Ovary (tissue), 9 donors: ENCODE results near the gene GRIK4. TPM values are rescaled to one million over a fixed set of nuclear protein-coding genes. Genes with fewer than 3 reads are reported as not detected.

Experiments
- DNase-seq, 5 donors: peaks; one replicate each; pipeline ENCODE4 v3.0.0-alpha.2; 2019 to 2020
- H3K27ac ChIP-seq, 2 donors: fragments of 200-600 bp; one replicate each; pipeline versions ENCODE4 v1.5.1 to v1.8.0; 2019 to 2022
- H3K27me3 ChIP-seq: fragments of 200-600 bp; one replicate; pipeline ENCODE4 v1.8.0; 2022
- H3K36me3 ChIP-seq: fragments of 200-600 bp; sonication (generic); one replicate; pipeline ENCODE4 v1.5.1; 2019
- H3K4me1 ChIP-seq: one replicate; pipeline ENCODE4 v1.8.1; 2013; ENCODE audit warnings: mild to moderate bottlenecking, moderate library complexity; ENCODE audit not compliant: insufficient read depth
- H3K4me3 ChIP-seq: fragments of 200-600 bp; sonication (generic); one replicate; pipeline ENCODE4 v1.5.1; 2017
- H3K9me3 ChIP-seq, 2 donors: fragments of 200-600 bp in 1 of 2; sonication (generic) in 1 of 2; one replicate each; pipeline versions ENCODE4 v1.5.1 to v1.8.1; 2013 to 2019; ENCODE audit warnings: mild to moderate bottlenecking in 1 of 2, moderate library complexity in 1 of 2
- EP300 ChIP-seq: sonication (generic); formaldehyde crosslinking; IDR thresholded peaks from one replicate; pipeline ENCODE4 v1.6.1; 2017; ENCODE audit warnings: antibody characterized with exemption
- POLR2A ChIP-seq: fragments of 450-650 bp; IDR thresholded peaks from one replicate; pipeline ENCODE4 v1.6.1; 2017; ENCODE audit warnings: antibody characterized with exemption, mild to moderate bottlenecking, moderate library complexity
- WGBS, 3 donors: extraction: QIAGEN DNeasy Blood & Tissue Kit in 1 of 3; methylation state at CpG; one replicate each; pipeline versions ENCODE4 v1.1.5 to v1.1.7; 2013 to 2017; 5-methylcytosine and 5-hydroxymethylcytosine counted together
- intact Hi-C, 4 donors: fragments of 100-400 bp; cut with DNase I; formaldehyde crosslinking; loops; one replicate each; pipeline versions ENCODE4 v1.11.0 to v1.15.1; 2022 to 2023
- polyA plus RNA-seq, 2 donors: library from polyadenylated mRNA; stranded (reverse); fragments of 200-250 nt in 1 of 2; fragments of 350-450 nt in 1 of 2; fragmentation: Illumina TruSeq in 1 of 2; extraction: RNeasy Lipid Tissue Mini Kit (QIAGEN cat#74804) in 1 of 2; gene quantifications; one replicate each; pipeline ENCODE4 v1.2.3, GENCODE V29; 2013 to 2014
- total RNA-seq, 7 donors: library from RNA; depleted of rRNA in 2 of 7; stranded (reverse); fragments of >200 nt in 2 of 7; fragmentation: NEBNext Ultra II Directional in 3 of 7; extraction: Animal tissue kit (Norgen Biotek cat#: 25700) in 3 of 7; gene quantifications; one replicate each; pipeline versions ENCODE4 v1.1.0 to v1.2.4, GENCODE V29; 2016 to 2023
- TF ChIP-seq, protein P1 (sequence below), 3 donors: fragments of 450-650 bp in 2 of 3; fragments of 200-600 bp in 1 of 3; IDR thresholded peaks; one replicate each; pipeline versions ENCODE4 v1.5.1 to v1.8.0; 2016 to 2022; ENCODE audit warnings: antibody characterized with exemption in 3 of 3, mild to moderate bottlenecking in 1 of 3
- donor health status: DM: no; HTN: no; CAD: no; lungs with moderate emphysema.
- donor health status: DM: no; HTN: no; CAD: no.
- donor health status: Bipolar disorder and iron deficiency.
- donor health status: DM: yes; HTN: yes; CAD: no.
- donor health status: DM: no; HTN: no; CAD: no.
- donor health status: DM: yes; HTN: yes; CAD: no.

Gene GRIK4
- total and polyA plus RNA-seq, 9 donors, result 1.3 to 13.4 (median 2.3) TPM

DNA sequence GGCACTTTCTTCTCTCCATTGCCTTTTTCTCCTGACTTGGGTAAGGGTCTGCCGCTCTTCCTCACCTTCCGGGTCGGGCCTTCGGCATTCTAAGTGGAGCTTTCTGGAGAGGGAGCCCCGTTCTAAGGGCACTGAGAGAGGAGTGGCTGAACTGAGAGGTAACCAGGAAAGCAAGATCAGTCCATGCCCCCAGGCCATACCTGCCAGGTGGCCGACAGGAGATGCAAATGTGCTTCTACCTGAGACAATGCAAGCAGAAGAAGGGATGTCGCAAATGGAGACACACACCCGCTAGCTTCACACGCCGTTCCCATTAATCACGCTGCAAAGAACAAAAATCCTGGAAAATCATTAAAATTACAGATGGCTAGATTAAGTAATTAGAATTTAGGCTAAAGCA is 356.0 kb downstream of the GRIK4 start:
- H3K27ac ChIP-seq, result no peak overlapping the region
- 85 to 88% (median 87%) methylated on average over 11 of the region's 11 CpGs for WGBS, 3 donors
- no peak overlapping the region for H3K4me3 ChIP-seq
- H3K36me3 ChIP-seq, result no peaks in the 10 kb centered on the region
- H3K27me3 ChIP-seq, result no peaks in the 10 kb centered on the region
- intact Hi-C loops, result no loop called here
- no peaks in the 10 kb centered on the region for H3K4me1 ChIP-seq
- no peak for DNase-seq
- H3K9me3 ChIP-seq, result no peaks in the 10 kb centered on the region
- TF ChIP-seq, protein P1, sequence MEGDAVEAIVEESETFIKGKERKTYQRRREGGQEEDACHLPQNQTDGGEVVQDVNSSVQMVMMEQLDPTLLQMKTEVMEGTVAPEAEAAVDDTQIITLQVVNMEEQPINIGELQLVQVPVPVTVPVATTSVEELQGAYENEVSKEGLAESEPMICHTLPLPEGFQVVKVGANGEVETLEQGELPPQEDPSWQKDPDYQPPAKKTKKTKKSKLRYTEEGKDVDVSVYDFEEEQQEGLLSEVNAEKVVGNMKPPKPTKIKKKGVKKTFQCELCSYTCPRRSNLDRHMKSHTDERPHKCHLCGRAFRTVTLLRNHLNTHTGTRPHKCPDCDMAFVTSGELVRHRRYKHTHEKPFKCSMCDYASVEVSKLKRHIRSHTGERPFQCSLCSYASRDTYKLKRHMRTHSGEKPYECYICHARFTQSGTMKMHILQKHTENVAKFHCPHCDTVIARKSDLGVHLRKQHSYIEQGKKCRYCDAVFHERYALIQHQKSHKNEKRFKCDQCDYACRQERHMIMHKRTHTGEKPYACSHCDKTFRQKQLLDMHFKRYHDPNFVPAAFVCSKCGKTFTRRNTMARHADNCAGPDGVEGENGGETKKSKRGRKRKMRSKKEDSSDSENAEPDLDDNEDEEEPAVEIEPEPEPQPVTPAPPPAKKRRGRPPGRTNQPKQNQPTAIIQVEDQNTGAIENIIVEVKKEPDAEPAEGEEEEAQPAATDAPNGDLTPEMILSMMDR (IDR thresholded peaks at IDR 0.05), result no peak
- TF ChIP-seq POLR2A, result no peak
- no peak for TF ChIP-seq EP300

DNA sequence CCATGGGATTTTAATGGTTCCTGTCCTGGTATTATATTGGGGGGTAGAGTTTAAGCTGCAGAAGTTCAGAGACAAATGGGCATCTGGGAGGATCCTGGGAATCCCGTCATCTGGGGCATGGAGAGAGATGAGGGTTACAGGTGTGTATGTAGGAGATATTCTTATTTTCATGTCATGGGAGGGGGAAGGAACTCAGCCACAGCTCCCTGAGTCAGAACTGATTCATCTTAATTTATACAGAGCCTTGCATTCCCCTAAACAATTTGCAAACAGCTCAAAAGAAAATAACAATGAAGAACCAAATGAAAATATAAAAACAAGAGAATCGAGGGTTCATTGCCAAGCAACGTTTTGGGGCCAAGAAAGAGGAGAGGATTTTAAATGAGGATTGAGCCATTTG is 356.4 kb downstream of the GRIK4 start:
- Histone ChIP-seq H3K4me1 (no peaks in the 10 kb centered on the region), H3K4me3 (no peak overlapping the region), H3K27ac (no peak overlapping the region), H3K36me3 (no peaks in the 10 kb centered on the region), H3K27me3 (no peaks in the 10 kb centered on the region), H3K9me3 (no peaks in the 10 kb centered on the region)
- WGBS, 3 donors, result 48 to 60% (median 59%) methylated on average over 3 of the region's 3 CpGs
- no peak for TF ChIP-seq EP300
- TF ChIP-seq, protein P1 (IDR thresholded peaks at IDR 0.05), result no peak
- no peak for TF ChIP-seq POLR2A
- DNase-seq, result no peak
- intact Hi-C loops, result no loop called here

DNA sequence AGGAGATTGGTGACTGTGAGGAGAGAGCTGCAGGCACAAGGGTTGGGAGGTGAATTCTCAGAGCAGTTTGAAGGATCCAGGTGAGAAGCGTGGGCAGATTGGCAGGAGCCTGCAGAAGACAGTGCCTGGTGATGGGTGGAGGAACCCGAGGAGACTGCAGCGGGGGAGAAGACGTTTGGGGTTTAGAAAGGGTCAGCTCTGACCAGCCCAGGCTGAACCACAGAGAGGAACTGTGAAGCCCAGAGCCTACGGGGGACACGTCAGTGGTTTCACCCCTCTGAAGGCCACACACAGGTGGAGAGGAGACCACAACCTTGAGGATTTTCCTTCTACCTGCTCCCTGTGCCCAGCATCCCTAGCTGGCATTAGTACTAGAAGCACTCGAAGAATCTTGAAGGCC is 357.5 kb downstream of the GRIK4 start:
- no peaks in the 10 kb centered on the region for H3K9me3 ChIP-seq
- WGBS, 3 donors, result 75 to 81% (median 79%) methylated on average over 7 of the region's 7 CpGs
- no peak overlapping the region for H3K4me3 ChIP-seq
- H3K27me3 ChIP-seq, result no peaks in the 10 kb centered on the region
- no peaks in the 10 kb centered on the region for H3K36me3 ChIP-seq
- no peaks in the 10 kb centered on the region for H3K4me1 ChIP-seq
- no peak for DNase-seq
- intact Hi-C loops, result no loop called here
- TF ChIP-seq EP300, result no peak
- TF ChIP-seq, protein P1 (IDR thresholded peaks at IDR 0.05), result no peak
- TF ChIP-seq POLR2A, result no peak
- no peak overlapping the region for H3K27ac ChIP-seq

DNA sequence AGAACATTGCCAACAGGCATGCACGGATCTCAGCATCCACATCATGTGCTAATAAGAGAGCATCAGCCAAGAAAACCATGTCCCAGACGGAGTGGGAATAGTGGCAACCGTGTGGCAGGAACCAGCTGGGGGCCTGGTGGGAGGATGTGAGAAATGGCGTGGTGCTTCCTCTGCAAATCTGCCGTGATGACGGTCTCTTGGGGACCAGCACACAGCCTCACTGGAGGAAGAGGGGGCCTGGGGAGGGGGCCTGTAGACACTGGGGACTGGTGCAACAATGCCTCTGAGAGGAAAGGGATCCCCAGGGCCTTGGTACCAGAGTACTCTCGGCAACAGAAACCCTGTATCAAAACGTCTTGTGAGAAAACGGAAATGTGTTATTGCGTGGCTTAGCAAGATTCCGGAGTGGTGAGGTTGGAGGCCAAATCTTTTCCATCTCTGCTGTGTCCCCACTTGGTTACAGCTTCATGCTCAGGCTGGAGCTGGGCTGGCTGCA is 358.0 kb downstream of the GRIK4 start:
- WGBS, 3 donors, result 80 to 82% (median 82%) methylated on average over 11 of the region's 11 CpGs
- no peaks in the 10 kb centered on the region for H3K27me3 ChIP-seq
- no peak overlapping the region for H3K4me3 ChIP-seq
- H3K36me3 ChIP-seq, result no peaks in the 10 kb centered on the region
- intact Hi-C loops, result no loop called here
- no peaks in the 10 kb centered on the region for H3K9me3 ChIP-seq
- TF ChIP-seq POLR2A, result no peak
- TF ChIP-seq EP300, result no peak
- TF ChIP-seq, protein P1 (IDR thresholded peaks at IDR 0.05), result no peak
- H3K27ac ChIP-seq, result no peak overlapping the region
- no peak for DNase-seq
- no peaks in the 10 kb centered on the region for H3K4me1 ChIP-seq
